Measurements from ENCODE around the gene ZNF662.

DNA sequence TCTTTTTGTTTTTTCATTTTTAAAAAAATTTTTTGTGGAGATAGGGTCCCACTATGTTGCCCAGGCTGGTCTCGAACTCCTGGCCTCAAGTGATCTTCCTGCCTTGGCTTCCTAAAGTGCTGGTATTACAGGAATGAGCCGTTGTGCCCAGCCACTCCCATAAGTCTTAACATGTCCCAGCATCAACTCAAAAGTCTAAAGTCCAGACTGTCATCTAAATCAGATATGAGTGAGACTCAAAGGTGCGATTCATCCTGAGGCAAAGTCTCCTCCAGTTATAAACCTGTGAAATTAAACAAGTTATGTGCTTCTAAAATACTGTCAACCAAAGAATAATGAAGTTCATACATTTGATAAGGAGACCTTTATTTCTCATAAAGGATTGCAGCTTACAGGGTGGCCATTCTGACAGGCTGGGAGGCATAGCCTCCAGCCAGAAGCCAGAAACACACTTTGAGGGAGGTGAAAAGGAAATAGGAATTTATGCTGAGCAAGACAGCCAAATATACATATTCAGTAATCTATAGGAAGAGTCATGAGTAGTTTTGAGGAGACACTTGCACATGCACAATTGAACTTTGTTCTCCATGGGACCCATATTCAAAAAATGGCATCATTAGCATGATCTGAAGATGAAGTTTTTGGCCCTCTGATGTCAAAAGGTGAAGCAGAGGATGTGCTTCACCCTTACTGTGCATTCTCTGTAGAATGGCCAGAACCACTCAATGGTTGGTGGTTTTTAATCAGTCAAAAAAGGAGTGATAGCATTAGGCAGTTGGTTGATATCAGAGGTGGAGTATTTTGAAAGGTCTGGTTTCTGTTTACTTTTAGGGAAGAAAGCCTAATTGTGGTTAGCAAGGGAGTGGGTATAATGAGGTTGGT, 11.0 kb upstream of the ZNF662 start:
- TF ChIP-seq, protein P1, sequence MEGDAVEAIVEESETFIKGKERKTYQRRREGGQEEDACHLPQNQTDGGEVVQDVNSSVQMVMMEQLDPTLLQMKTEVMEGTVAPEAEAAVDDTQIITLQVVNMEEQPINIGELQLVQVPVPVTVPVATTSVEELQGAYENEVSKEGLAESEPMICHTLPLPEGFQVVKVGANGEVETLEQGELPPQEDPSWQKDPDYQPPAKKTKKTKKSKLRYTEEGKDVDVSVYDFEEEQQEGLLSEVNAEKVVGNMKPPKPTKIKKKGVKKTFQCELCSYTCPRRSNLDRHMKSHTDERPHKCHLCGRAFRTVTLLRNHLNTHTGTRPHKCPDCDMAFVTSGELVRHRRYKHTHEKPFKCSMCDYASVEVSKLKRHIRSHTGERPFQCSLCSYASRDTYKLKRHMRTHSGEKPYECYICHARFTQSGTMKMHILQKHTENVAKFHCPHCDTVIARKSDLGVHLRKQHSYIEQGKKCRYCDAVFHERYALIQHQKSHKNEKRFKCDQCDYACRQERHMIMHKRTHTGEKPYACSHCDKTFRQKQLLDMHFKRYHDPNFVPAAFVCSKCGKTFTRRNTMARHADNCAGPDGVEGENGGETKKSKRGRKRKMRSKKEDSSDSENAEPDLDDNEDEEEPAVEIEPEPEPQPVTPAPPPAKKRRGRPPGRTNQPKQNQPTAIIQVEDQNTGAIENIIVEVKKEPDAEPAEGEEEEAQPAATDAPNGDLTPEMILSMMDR (IDR thresholded peaks at IDR 0.05), result no peak
- TF ChIP-seq POLR2A (IDR thresholded peaks at IDR 0.05), result no peak

Measured in testis (tissue), 2 donors.